GM21447 (cell line): ENCODE data around the gene KRTAP4-11.
"Not testable (repeated sequence)": the region's sequence is repeated elsewhere in the genome, so short reads cannot be mapped to it uniquely, and the experiment has no call there.

Experiments used
- ATAC-seq: cut with Tn5 transposase; IDR thresholded peaks from one replicate; pipeline ENCODE4 v1.9.1; 2021; ENCODE audit not compliant: unreplicated experiment

Gene KRTAP4-11

DNA sequence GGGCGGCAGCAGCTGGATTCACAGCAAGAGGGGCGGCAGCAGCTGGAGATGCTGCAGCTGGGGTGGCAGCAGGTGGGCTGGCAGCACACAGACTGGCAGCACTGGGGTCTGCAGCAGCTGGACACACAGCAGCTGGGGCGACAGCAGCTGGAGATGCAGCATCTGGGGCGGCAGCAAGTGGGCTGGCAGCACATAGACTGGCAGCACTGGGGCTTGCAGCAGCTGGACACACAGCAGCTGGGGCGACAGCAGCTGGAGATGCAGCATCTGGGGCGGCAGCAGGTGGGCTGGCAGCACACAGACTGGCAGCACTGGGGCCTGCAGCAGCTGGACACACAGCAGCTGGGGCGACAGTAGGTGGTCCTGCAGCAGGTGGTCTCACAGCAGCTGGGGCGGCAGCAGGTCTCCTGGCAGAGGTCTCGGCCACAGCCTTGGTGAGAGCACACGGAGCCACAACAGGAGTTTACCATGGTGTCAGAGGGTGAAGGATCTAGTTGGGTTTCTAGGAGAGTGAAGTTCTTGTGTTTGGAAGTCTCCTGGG lies at the start of gene KRTAP4-11:
Gene KRTAP4-11 (minus strand): TSS at position 528 of the 541 bp plus-strand sequence. CDS start 58 bp downstream, at position 470.
- ATAC-seq, result not testable (repeated sequence)

DNA sequence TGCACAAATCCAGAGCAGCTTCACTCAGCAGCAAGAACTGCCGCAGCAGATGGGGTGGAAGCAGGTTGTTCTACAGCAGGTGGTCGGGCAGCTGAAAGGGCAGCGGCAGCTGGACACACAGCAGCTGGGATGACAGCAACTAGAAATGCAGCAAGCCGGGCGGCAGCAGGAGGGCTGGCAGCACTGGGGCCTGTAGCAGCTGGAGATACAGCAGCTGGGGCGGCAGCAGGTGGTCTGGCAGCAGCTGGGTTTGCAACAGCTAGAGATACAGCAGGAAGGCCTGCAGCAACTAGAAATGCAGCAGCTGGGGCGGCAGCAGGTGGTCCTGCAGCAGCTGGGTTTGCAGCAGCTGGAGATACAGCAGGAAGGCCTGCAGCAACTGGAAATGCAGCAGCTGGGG lies 49.4 kb upstream of the KRTAP4-11 start:
- no peak for ATAC-seq

DNA sequence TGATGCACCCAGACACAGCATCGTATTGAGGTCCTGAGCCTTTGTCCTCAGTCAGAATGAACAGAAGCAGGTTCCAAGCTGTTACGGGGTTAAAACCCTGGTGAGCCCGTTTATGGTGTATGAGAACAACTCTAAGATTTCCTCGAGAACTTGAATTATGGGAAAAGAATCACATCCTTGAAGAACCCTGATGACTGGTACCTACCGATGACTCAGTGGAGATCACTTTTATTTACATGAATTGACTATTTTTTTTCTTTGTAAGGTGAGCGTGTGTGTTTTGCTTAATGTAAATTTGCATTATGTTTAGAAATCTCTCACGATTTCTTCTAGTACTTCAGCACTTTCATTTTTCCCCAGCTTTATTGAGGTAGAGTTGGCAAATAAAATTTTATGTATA lies 45.7 kb upstream of the KRTAP4-11 start:
- no peak for ATAC-seq

DNA sequence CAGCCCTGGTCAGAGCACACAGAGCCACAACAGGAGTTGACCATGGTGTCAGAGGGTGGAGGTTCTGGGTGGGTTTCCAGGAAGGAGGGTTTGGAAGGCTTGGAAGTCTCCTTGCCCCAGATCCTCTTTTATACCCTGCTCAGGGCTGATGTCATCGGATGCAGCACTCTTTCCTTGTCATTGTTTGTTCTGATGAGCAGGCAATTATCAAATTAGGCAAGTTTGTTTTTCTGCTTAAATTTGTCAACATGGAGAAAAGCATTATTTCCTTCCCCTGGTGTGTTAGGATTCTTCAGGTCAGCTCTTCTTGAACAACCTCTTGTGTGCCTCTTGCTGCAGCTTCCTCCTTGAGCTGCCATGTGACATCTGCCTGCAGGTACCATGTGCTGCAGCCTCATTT lies 42.5 kb upstream of the KRTAP4-11 start, which contains the start of gene KRTAP4-4:
Gene KRTAP4-4 (minus strand): TSS at position 101 of the 400 bp plus-strand sequence. CDS start 57 bp downstream, at position 44.
- ATAC-seq, result no peak

DNA sequence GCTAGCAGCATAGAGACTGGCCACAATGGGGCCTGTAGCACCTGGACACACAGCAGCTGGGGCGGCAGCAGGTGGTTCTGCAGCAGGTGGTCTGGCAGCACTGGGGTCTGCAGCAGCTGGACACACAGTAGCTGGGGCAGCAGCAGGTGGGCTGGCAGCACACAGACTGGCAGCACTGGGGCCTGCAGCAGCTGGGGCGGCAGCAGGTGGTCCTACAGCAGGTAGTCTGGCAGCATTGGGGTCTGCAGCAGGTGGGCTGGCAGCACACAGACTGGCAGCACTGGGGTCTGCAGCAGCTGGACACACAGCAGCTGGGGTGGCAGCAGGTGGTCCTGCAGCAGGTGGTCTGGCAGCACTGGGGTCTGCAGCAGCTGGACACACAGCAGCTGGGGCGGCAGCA lies 42.0 kb upstream of the KRTAP4-11 start:
- not testable (repeated sequence) for ATAC-seq

DNA sequence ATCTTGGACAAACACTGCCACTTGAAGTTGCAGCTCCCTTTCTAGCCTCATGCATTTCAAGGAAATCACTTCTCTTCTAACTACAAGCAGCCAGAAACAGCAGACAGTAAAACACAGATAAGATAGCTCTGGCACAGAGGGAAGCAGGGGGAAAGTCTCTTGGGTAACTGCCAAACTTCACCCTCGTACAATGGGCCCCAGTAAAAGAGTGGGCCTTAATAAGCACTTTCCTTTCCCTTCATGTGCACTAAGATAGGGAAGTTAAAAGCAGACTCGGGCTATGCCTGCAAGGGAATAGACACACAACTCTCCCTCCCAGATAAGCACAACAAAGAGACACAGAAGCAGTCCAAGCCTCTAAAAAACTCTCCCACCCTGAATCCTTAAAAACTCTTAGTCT lies 35.7 kb upstream of the KRTAP4-11 start:
- no peak for ATAC-seq

DNA sequence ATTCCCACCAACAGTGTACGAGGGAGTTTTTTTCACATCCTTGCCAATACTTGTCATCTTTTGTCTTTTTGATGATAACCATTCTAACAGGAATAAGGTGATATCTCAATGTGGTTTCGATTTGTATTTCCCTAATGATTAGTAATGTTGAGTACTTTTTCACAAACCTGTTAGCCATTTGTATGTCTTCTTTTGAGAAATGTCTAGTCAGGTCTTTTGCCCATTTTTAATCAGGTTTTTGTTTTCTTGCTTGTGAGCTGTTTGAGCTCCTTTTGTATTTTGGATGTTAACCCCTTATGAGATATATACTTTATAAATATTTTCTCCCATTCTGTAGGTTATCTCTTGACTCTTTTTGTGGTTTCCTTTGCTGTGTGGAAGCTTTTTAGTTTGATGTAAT lies 33.4 kb upstream of the KRTAP4-11 start:
- ATAC-seq, result no peak

DNA sequence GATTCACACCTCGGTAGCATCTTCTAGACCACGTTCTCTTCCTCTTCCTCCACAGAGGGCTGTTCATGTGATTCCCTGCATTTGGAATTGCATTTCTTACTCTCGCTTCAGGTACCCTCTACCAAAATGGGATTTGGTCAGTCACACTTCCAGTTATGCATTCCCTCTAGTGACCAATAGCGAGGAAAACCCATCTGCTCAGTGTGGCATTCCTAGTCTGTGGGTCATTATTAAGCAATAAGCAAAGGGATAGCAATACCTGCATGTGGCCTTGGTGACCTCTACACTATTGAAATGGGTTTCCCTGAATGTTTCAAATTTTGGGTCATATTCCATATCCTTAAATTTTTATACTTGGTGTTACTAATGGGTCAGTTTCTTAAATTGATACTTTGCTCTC lies 31.9 kb upstream of the KRTAP4-11 start:
- no peak for ATAC-seq

DNA sequence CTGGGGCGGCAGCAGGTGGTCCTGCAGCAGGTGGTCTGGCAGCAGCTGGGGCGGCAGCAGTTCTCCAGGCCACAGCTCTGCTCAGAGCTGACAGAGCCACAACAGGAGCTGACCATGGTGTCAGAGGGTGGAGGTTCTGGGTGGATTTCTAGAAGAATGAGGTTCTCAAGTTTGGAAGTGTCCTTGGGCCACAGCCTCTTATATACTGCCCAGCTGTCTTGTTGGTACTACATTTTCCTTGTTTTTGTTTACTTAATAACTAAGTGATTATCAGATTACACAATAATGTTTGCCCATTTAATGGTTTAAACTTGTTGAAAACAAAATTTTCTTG lies 31.4 kb upstream of the KRTAP4-11 start, which contains the start of gene KRTAP4-5:
Gene KRTAP4-5 (minus strand): TSS at position 174 of the 334 bp plus-strand sequence. CDS start 58 bp downstream, at position 116.
- ATAC-seq, result no peak

DNA sequence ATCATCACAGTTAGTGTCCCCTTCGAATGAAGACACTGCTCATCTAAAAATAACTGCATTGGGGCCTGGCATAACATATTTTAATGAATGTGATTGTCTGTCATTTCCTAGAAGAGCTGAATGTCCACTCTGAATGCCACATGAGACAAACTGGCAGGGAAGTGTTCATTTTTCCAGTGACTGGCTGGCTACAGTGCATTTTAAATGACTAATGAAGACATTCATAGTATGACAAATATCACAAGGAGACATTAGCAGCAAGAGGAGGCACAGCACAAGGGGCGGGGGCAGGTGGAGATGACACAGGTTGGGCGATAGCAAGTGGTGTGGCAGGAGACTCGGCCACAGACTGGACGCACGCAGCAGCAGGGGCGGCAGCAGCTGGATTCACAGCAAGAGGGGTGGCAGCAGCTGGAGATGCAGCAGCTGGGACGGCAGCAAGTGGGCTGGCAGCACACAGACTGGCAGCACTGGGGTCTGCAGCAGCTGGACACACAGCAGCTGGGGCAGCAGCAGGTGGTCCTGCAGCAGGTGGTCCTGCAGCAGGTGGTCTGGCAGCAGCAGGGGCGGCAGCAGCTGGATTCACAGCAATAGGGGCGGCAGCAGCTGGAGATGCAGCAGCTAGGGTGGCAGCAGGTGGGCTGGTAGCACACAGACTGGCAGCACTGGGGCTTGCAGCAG lies 30.9 kb upstream of the KRTAP4-11 start:
- not testable (repeated sequence) for ATAC-seq

DNA sequence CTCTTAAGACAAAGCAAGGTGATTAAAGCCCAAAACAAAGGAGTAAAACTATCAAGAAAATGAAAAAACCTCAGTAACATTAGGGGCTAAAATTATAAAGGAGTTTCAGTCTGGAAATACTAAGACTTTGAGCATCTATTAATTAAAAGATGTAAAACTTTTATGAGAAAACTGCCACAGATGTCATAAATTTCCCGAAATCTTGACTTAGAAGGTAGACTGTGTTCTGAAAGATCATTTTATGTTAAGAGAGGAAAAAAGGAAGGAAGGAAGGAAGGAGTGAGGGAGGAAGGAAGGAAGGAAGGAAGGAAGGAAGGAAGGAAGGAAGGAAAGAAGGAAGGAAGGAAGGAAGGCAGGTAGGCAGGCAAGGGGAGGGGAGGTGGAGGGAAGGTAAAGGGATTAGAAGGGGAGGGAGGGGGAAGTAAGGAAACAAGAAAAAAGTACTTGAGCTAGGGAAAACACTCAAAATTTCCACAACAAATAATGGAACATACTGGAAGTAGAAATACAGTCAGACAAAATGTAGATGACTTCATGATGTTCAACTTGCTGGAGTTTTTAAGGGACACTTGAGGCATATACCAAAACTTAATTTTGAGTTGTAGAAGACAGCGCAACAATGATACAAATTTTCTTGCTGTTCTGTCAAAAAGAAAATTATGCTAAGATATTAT lies 29.5 kb upstream of the KRTAP4-11 start:
- ATAC-seq, result no peak

DNA sequence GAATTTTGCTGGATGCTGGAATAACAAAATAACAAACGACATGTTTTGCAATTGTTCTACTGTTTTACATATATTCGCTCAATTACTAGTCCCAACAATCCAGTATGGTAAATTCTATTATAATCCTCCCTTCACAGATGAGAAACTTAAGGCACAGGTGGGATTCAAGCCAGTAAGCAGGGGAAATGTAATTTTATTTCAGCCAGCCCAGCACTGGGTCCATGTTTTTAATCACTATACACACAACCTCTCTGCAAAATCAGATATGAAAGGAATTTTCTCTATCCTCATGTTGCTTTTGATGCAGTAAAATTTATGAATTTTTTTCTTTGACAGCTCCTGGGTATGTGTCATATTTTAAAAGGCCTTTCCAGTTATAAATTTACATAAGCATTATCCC lies 27.1 kb upstream of the KRTAP4-11 start:
- no peak for ATAC-seq

DNA sequence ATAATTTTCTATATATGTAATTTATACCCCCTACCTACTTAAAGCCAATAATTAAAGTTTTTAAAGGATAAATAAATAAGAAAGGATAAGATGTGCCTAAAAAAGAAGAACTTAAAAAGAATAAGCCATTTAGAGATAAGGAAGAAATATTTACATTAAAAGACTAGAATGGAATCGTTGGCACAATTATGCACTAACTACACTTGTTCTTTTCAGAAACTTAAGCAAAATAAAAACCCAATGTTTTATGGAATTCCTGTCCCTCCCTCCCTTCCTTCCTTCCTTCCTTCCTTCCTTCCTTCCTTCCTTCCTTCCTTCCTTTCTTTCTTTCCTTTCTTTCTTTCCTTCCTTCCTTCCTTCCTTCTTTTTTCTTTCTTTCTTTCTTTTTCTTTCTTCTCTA lies 26.7 kb upstream of the KRTAP4-11 start:
- no peak for ATAC-seq

DNA sequence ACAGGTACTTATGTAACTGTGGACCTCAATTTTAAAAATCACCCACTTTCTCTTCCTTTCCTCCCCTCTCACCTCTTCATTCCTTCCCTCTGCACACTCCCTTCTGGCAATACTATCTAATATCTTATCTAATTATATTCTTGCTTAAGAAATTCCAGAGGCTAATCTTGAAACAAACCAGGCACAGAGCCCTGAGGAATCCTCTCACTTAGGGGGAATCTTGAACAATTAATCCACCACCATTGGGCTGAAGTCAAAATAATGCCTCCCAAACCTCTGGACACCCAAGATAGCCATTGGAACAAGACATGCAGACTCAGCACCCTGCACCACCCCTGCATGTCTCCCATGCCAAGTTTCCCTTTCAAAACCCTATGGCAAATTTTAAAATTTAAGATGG lies 23.2 kb upstream of the KRTAP4-11 start:
- ATAC-seq, result no peak

DNA sequence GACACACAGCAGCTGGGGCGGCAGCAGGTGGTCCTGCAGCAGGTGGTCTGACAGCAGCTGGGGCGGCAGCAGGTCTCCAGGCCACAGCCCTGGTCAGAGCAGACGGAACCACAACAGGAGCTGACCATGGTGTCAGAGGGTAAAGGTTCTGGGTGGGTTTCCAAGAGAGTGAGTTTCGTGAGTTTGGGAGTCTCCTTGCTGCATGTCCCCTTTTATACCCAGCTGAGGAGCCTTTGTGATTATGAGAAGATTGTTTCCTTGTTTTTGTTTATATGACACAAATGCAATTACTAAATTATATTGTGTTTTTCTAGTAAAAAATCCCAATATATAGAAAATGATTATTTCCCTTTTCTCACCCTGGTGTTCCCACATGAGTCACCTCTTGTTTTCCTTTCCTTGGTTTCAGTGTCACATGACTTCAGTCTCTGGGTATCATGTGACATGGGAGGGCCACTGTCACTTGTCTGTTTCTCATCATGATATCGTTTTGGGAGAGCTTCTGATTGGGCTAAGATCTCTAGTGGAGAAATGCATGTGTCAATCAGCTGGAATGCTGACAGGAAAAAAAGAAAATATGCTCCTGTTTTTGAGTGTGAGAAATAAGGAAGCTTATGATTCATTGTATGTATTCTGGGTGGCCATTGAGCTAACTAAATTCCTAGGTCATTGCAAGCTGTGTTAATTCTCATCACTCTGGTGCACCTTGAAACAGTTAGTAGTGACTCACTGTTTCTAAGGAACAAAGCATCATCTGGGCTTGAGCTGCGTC lies 22.4 kb upstream of the KRTAP4-11 start, which contains the start of gene KRTAP4-6:
Gene KRTAP4-6 (minus strand): TSS at position 185 of the 772 bp plus-strand sequence. CDS start 57 bp downstream, at position 128.
- ATAC-seq, result no peak

DNA sequence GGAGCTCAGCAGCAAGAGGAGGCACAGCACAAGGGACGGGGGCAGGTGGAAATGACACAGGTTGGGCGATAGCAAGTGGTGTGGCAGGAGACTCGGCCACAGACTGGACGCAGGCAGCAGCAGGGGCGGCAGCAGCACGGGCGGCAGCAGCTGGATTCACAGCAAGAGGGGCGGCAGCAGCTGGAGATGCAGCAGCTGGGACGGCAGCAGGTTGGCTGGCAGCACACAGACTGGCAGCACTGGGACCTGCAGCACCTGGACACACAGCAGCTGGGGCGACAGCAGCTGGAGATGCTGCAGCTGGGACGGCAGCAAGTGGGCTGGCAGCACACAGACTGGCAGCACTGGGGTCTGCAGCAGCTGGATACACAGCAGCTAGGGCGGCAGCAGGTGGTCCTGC lies 21.7 kb upstream of the KRTAP4-11 start:
- not testable (repeated sequence) for ATAC-seq

DNA sequence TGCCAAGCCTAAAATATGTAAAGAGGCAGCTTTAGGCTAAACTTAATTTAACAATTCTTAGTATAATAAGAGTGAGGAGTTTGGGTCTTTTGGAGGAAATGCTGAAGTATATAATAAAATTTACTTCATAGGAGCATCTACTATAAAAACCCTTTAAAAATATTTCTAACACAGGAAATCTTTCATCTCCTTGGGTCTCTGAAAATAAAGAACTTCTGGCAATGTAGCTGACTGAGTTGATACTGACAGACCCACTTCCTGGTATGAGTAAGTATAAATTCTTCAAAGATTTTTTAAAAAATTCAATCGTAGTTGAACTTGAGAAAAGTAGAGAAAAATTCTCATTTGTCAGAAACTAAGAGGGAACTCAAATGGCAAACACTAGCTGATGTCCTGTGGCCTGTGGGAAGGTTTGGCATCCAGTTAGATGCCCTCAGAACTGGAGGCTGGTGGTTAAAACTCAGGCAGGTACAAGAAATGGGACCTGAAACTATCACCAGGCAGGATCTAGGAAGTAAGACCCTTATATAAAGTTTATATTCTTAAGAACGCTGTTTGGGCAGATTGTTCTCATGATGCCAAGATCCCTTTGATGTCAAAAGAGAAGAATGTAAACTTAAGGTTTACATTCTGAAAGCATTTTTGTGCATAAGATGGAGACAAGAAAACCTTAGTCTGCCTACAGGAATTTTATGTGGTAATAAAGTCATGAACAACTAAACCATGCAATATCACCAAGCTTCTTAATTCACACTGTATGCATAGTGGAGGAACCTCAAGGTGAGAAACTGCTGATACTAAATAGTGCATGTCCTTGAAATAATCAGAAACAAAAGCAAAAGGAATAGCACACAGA lies 15.9 kb upstream of the KRTAP4-11 start:
- no peak for ATAC-seq

DNA sequence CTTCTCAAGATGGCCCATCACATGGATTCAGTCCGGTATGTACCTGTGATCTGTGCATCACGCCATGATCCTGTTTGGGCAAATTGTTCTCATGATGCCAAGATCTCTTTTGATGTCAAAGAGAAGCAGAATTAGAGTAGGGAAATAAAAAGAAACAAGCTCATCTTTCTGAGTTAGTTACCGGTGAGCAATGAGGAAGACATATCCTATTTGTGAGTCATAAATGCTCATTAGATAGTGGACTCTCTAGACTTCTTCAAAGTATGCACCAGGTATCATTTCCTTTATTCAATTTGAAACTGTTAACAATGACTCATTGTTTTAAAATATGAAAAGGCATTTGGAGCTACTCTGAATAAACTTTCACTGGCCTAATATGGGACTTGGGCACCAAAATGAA lies 13.8 kb upstream of the KRTAP4-11 start:
- no peak for ATAC-seq

DNA sequence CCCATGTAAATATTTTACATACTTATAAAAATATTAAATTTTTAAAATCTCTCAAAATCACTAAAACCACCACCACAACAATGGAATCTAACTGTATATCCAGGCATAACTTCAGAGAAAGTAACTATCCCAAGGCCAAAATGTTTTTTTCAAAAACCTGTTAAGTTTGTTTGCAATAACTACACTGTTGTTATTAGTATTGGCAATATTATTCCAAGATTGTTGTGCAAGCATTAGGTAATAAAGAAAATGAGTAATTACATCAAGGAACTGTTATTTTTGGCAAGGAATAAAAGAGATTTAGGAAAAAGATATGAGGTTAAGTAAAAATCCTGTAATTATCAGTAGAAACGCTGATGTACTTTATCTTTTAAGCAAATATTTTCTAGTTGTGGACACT lies 9.2 kb upstream of the KRTAP4-11 start:
- no peak for ATAC-seq

DNA sequence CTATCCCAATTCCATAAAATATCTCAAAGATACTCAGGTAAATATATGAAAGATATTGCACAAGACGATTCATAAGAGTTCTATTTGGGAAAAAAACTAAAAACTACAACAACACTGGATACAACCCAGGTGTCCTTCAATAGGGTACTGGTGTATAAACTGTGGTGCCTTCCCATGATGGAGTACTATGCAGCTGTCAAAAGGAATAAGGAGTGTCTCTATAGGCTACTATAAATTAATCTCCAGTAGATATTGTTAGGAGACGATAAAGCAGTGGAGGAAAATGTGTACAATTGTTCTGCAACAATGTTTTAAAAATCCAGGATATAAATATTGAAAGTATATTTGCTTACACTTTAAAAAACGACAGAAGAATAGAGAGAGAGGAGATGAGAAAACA lies 8.2 kb upstream of the KRTAP4-11 start:
- ATAC-seq, result no peak
